Nucleus accumbens (tissue), 56 donors: ENCODE results near the gene NOXA1.
A peak's percentile ranks its signal among the peaks of the same experiment; 100 is the strongest.
"Not testable (repeated sequence)": the region's sequence is repeated elsewhere in the genome, so short reads cannot be mapped to it uniquely, and the experiment has no call there.

ENCODE experiments used
- DNase-seq, 56 donors: peaks; one replicate each; lab custom pipeline; 2025; lab: John Stamatoyannopoulos, UW

Gene NOXA1

DNA sequence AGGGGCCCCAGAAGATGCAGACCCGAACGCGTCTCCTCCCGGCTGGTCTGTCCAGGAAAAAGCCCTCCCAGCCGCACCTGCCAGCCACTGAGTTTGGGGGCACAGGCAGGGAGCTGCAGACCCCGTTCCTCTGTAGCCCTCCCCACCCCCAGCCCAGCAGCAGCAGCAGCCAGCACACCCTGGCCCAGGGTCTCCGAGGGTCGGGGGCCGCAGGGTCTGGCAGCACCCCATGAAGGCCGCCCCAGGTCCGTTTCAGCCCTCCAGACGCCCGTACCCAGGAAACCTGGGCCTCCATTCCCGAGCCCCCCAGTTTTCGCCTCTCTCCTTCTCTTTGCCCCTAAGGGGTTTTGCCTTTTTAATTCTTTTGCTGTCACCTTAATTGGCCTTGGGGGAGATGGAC lies 19.9 kb upstream of the NOXA1 start:
- DNase-seq = no peak

DNA sequence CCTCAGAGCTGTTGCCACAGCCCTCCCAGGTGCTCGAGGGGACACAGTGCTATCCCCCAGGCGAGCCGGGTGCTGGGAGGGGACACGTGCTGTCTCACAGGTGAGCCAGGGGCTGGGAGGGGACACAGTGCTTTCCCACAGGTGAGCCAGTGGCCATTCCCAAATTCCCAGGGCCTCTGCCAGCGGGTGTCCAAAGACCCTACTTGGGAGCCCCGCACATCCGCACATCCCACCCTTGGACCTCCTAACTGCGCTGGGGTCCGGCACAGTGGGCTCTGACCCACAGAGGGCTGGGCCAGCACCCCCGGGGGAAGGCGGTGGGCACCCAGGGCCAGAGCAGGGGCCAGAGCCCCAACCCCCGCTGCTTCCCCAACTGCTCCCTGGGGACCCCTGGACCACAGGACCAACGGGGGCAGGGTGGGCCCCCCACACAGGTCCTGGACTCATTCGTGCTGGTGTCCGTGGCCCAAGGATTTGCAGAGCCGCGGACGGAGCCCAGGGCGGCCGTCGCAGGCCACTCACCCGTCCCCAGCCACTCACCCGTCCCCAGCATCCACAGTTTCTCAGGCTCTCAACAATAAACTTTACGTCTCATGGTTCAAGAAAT lies 18.1 kb upstream of the NOXA1 start:
- DNase-seq = no peak

DNA sequence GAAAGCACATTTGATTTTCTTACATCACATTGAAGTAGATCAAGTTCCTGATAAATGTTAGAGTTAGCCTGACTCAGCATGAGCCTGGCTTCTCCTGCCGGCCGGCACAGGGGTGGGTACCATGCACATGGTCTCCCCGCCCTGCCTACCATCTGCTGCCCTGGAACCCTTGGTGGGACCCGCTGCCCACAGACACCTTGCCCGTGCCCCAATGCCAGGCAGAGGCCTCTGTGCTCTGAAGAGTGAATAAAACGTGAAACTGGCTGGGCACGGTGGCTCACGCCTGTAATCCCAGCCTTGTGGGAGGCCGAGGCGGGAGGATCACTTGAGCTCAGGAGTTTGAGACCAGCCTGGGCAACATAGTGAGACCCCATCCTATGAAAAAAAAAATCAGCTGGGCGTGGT lies 17.5 kb upstream of the NOXA1 start:
- DNase-seq = no peak

- DNase-seq = peak in 1 of 56 donors; percentile 66
Observed at GRCh38 chr9:137406085-137406760, 17.0 kb upstream of the NOXA1 start.

GRCh38 chr9:137406876-137407589 lies 16.2 kb upstream of the NOXA1 start:
- DNase-seq = peak in 39 of 56 donors; percentile 6 to 77 (median 33)

DNA sequence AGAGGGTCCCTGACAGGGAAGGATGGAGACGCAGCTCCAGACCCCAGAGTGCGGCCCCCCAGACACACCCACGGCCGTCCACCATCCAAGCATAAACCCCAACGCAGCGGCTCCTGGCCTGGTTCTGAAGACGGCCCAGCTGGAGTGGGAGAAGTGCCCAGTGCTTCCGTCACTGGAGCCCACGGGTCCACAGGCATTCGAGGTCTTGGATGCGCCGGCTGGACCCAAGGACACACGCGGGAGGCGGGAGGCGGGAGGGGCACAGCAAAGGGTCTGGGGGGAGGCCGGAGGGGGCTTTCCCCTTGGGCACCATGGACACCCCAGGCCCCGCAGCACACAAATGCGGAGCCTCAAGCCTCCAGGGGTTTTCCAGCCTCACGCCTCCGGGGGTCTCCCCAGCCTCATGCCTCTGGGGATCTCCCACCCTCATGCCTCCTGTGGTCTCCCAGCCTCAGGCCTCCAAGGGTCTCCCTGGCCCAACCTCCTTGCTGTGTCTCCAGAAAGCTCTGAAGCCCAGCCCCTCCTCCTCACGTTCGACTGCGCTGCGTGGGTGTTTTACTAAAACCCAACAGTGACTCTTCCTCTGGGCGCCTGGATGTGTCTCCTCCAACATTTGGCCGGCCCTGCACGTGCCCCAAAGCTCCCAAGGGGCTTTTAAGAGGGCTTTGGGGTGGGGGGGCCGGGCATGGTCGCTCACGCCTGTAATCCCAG lies 15.4 kb upstream of the NOXA1 start:
- DNase-seq = peak in 14 of 56 donors; percentile 11 to 52 (median 22)

DNA sequence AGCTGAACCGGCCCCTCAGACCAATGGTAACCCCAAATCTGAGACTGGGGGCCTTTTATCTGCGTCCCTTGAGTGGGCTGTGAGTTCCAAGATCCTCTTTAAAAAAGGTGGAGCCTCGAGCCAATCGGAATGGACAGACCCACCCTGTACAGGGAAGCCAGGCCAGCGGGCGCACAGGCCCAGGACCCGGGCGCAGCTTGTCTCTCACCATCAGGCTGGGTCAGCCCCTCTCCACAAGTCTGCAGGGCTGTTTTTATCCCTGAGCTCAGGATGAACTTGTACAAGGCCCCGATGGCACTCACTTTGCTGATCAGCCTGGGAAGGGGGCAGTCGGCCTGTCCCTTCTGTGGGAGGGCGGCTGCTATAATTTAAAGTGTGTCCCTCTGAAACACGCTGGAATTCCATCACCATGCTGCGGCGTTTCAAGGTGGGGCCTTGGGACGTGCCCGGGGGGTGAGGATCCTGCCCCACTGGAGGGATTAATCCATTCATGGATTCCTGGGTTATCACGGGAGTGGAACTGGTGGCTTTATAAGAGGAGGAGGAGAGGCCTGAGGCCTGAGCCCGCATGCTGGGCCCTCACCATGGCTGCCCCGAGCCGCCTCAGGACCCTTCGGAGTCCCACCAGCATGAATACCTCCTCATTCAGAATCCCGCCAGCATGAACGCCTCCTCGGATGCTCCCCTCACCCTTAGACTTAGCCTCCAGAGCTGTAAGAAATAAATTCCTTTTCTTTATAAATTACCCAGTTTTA lies 14.4 kb upstream of the NOXA1 start:
- no peak for DNase-seq

DNA sequence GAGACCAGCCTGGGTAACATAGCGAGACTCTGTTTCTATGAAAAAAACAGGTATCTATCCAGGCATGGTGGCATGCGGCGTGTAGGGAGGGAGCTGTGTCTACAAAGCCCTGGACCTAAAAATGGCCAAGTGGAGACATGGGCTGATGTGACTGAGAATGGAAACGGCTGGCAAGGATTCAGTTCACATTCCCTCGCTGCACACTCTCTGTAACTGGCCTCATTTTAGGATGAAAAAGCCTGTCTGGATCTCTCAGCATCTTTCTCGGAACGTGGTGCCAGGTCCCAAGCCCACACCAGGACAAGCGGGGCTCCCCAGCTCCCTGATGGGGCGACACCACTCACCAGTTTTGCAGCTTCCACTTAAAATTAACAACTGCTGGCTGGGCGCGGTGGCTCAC lies 13.7 kb upstream of the NOXA1 start:
- no peak for DNase-seq

- not testable (repeated sequence) for DNase-seq
Observed at GRCh38 chr9:137410236-137410890, 12.8 kb upstream of the NOXA1 start.

- no peak for DNase-seq
Observed at GRCh38 chr9:137410891-137411249, 12.3 kb upstream of the NOXA1 start.

- no peak for DNase-seq
Observed at GRCh38 chr9:137411260-137411644, 11.9 kb upstream of the NOXA1 start.

GRCh38 chr9:137411645-137412380 lies 11.4 kb upstream of the NOXA1 start:
- DNase-seq = peak in 1 of 56 donors; percentile 30

GRCh38 chr9:137412431-137412830 lies 10.8 kb upstream of the NOXA1 start:
- DNase-seq = no peak

DNA sequence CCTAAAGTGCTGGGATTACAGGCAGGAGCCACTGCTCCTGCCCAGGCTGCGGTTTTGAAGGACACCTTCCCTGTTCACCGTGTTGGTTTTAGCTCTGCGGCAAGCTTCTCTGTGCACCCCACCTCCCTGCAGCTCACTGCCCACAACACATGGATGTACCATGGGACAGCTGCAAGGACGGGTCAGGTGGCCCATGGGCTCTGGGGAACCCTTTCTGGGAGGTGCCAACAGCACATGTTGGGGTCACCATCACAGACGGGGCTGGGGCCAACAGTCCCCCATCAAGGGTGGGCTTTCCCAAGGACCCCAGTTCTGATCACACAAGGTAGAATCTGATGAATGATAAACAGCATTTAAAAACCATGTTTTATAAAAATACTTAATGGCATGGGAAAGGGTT lies 7.7 kb upstream of the NOXA1 start:
- DNase-seq = no peak

- no peak for DNase-seq
Observed at GRCh38 chr9:137416006-137416562, 7.1 kb upstream of the NOXA1 start.

- DNase-seq = no peak
Observed at GRCh38 chr9:137416563-137417151, 6.5 kb upstream of the NOXA1 start.

DNA sequence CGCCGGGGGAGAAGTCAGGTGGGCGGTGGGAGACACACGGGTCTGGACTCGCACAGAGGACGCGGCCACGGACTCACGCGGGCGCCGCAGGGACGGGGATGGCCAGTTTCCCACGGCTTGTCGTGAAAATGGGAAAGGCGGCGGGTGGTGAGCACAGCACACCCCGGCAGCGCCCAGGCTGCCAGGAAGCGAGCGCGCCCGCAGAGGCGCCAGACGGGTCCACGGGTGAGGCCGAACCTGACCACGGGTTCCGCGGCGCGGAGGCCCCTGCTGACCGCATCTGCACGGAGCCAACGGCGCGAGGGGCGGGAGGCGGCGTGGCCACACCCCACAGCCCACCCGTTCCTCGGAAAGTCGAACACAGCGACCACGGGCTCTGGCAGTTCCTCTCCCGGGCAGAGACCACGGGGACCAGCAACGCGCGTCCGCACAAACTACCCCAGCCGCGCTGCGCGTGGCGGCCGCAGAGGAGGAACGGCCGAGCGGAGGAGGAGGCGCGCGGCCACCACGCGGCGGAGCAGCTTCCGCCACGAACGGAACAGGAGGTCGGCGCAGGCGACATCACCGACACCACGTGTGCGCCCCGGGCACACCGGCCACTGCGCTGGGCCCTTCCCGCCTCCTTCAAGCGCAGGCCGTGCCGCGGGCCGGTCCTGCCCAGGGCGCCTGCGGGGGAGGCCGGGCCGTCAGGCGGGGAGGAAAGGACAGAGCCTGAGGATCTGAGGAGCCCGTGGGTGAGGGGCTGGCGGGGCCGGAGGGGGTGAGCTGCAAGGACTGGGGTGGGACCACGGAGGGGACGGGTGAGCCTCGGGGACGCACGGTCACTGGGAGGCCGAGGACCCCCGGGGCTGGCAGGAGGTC lies 5.8 kb upstream of the NOXA1 start:
- DNase-seq = no peak
